ENCODE results near the gene LHPP.

The LHPP gene

DNA sequence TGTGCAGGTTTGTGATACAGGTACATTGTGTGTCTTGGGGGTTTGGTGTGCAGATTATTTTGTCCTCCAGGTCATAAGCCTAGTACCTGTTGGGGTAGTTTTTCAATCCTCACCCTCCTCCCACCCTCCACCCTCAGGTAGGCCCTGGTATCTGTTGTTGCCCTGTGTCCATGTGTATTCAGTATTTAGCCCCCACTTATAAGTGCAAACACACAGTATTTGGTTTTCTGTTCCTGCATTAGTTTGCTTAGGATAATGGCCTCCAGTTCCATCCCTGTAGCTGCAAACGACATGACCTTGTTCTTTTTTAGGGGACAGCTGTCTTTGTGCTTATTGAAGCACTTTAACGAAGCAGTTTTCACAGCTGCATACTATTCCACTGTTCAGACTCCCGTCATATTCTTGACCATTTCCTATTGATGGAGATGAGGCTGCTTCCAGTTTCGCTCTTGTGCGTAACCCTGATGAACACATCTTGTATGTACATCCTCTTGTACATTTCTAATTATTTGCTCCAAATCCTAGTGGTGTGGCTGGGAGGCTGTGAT, 47.4 kb downstream of the LHPP start:
- no peak overlapping the region for H3K4me2 ChIP-seq (ENCODE audit: low read length)
- no peaks in the 10 kb centered on the region; the same call in 1 of the 2 replicates for H3K27me3 ChIP-seq (ENCODE audit: control insufficient read depth, low read length)

DNA sequence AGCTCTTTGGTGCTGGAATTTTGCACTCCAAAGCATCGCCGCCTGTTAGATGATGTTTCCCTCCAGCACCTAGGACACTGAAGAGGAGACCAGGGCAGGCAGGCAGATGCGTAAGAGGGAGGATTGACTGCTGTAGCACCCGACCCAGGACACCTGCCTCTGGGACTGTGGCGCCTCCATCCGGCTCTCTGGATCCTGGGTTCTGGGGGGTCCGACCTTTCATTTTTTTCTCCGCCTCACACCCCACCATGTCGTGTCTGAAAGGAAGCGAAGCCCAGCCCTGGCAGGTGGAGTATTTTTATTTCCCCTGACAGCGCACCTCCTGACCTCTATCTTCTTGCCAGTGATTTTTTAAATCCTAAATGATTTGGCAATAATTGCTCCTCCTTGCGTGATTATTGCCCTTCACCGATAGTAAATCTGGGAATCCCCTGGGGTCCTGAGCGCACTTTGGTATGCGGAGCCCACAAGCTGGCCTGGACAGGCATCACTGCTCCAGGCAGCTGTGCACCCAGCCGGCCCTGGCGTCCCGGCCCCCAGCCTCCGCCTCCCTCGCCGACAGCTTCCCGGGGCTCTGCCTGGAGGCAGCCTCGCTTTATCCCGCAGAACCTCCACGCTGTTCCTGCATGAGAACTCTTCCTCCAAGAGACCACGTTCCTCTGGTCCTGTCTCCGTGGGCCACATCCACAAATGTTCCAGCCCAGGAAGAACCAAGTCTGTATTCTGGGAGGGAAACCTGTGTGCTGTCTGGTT, 48.4 kb downstream of the LHPP start:
- Histone ChIP-seq H3K4me2 (ENCODE audit: low read length) (no peak overlapping the region), H3F3A (ENCODE audit: control insufficient read depth, insufficient read depth) (peaks cover 3% of the 10 kb centered on the region; the same call in 1 of the 2 replicates)

More for the DNA sequence above, 47.4 kb downstream of the LHPP start:
- Histone ChIP-seq H3K36me3 (ENCODE audit: control insufficient read depth, low read length) (no peaks in the 10 kb centered on the region), H3K9me2 (replicated peaks; ENCODE audit: control insufficient read depth, low read length) (no peaks in the 10 kb centered on the region), H3K27ac (ENCODE audit: low read depth, low read length) (no peak overlapping the region), H3K9me3 (ENCODE audit: control insufficient read depth, insufficient read depth, low read length) (no peaks in the 10 kb centered on the region), H3K4me1 (ENCODE audit: control insufficient read depth, low read length) (no peaks in the 10 kb centered on the region), H4K20me1 (ENCODE audit: control insufficient read depth, insufficient read depth, low read depth, low read length) (no peaks in the 10 kb centered on the region), H3K4me3 (ENCODE audit: low read length) (no peak overlapping the region), H3F3A (ENCODE audit: control insufficient read depth, insufficient read depth) (peaks cover 3% of the 10 kb centered on the region; the same call in 1 of the 2 replicates), H3K79me2 (ENCODE audit: control insufficient read depth, low read length) (no peaks in the 10 kb centered on the region)
- no peak for TF ChIP-seq EZH2phosphoT487 (IDR thresholded peaks at IDR 0.05; ENCODE audit: borderline replicate concordance, low read length)
- TF ChIP-seq, protein P1, sequence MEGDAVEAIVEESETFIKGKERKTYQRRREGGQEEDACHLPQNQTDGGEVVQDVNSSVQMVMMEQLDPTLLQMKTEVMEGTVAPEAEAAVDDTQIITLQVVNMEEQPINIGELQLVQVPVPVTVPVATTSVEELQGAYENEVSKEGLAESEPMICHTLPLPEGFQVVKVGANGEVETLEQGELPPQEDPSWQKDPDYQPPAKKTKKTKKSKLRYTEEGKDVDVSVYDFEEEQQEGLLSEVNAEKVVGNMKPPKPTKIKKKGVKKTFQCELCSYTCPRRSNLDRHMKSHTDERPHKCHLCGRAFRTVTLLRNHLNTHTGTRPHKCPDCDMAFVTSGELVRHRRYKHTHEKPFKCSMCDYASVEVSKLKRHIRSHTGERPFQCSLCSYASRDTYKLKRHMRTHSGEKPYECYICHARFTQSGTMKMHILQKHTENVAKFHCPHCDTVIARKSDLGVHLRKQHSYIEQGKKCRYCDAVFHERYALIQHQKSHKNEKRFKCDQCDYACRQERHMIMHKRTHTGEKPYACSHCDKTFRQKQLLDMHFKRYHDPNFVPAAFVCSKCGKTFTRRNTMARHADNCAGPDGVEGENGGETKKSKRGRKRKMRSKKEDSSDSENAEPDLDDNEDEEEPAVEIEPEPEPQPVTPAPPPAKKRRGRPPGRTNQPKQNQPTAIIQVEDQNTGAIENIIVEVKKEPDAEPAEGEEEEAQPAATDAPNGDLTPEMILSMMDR (IDR thresholded peaks at IDR 0.05; ENCODE audit: low read depth, low read length, poor library complexity, severe bottlenecking) = no peak

DNA sequence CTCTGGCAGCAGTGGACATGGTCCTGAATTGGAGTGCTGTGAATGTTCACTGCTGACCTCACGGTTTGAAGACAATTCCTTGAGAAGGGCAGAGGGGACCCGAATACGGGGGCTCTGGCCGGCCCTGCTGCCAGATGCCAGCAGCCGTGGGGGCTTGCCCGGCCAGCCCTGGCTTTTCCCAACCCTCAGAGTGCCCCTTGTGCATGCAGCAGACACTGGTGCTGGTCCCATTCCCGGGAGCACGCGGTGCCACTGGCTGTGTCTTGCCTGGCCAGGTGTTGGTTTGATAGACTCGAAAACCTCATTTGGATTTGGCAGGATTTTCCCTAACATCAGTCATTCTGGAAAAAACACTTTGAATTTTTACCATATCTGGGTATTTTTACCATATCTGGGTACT, 49.1 kb downstream of the LHPP start:
- no peak for TF ChIP-seq EZH2phosphoT487 (IDR thresholded peaks at IDR 0.05; ENCODE audit: borderline replicate concordance, low read length)
- TF ChIP-seq, protein P1 (IDR thresholded peaks at IDR 0.05; ENCODE audit: low read depth, low read length, poor library complexity, severe bottlenecking) = no peak
- Histone ChIP-seq H4K20me1 (ENCODE audit: control insufficient read depth, insufficient read depth, low read depth, low read length) (no peaks in the 10 kb centered on the region), H3K9me3 (ENCODE audit: control insufficient read depth, insufficient read depth, low read length) (no peaks in the 10 kb centered on the region), H3K79me2 (ENCODE audit: control insufficient read depth, low read length) (no peaks in the 10 kb centered on the region), H3F3A (ENCODE audit: control insufficient read depth, insufficient read depth) (no peaks in the 10 kb centered on the region), H3K27ac (ENCODE audit: low read depth, low read length) (no peak overlapping the region), H3K9me2 (replicated peaks; ENCODE audit: control insufficient read depth, low read length) (no peaks in the 10 kb centered on the region), H3K4me2 (ENCODE audit: low read length) (no peak overlapping the region), H3K4me3 (ENCODE audit: low read length) (no peak overlapping the region), H3K27me3 (ENCODE audit: control insufficient read depth, low read length) (no peaks in the 10 kb centered on the region; the same call in 1 of the 2 replicates), H3K36me3 (ENCODE audit: control insufficient read depth, low read length) (no peaks in the 10 kb centered on the region), H3K4me1 (ENCODE audit: control insufficient read depth, low read length) (no peaks in the 10 kb centered on the region)

More for the DNA sequence above, 48.4 kb downstream of the LHPP start:
- no peak overlapping the region for H3K27ac ChIP-seq (ENCODE audit: low read depth, low read length)
- H3K79me2 ChIP-seq (ENCODE audit: control insufficient read depth, low read length) = no peaks in the 10 kb centered on the region
- no peaks in the 10 kb centered on the region for H3K9me2 ChIP-seq (replicated peaks; ENCODE audit: control insufficient read depth, low read length)
- no peaks in the 10 kb centered on the region for H3K36me3 ChIP-seq (ENCODE audit: control insufficient read depth, low read length)
- no peak overlapping the region for H3K4me3 ChIP-seq (ENCODE audit: low read length)
- H3K9me3 ChIP-seq (ENCODE audit: control insufficient read depth, insufficient read depth, low read length) = no peaks in the 10 kb centered on the region
- H3K4me1 ChIP-seq (ENCODE audit: control insufficient read depth, low read length) = no peaks in the 10 kb centered on the region
- H3K27me3 ChIP-seq (ENCODE audit: control insufficient read depth, low read length) = no peaks in the 10 kb centered on the region; the same call in 1 of the 2 replicates
- H4K20me1 ChIP-seq (ENCODE audit: control insufficient read depth, insufficient read depth, low read depth, low read length) = no peaks in the 10 kb centered on the region
- TF ChIP-seq EZH2phosphoT487 (IDR thresholded peaks at IDR 0.05; ENCODE audit: borderline replicate concordance, low read length) = no peak
- TF ChIP-seq, protein P1 (IDR thresholded peaks at IDR 0.05; ENCODE audit: low read depth, low read length, poor library complexity, severe bottlenecking) = no peak
